ENCODE measurements around the gene VWC2.

VWC2 gene

DNA sequence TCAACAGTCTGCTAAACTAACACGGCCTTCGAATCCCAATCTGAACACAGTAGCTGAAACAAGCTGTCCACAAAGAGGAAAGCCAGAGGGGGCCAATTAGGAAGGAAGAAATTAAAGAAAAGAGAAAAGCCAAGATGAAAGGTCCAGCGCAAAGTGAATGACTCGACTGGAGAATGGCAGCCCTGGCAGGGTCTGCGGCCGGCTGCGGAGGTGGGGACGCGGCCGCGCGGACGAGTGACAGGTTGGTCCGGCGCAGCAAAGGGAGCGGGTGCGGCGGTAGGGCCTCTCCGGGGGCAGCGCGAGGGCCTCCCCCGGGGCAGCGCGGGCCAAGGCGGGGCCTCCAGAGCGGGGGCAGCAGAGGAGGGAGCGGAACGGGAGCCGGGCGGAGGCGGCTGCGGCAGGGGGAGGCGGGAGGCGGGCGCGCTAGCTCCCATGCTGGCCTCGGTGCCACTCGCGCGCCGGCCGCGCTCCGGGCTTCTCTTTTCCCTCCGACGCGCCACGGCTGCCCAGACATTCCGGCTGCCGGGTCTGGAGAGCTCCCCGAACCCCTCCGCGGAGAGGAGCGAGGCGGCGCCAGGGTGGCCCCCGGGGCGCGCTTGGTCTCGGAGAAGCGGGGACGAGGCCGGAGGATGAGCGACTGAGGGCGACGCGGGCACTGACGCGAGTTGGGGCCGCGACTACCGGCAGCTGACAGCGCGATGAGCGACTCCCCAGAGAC, at the start of gene VWC2:
Gene VWC2 (plus strand): TSS at position 421 of the 718 bp plus-strand sequence. CDS start 1,798 bp downstream, outside the sequence.
- DNase-seq (ENCODE audit: low read depth) = no peak

DNA sequence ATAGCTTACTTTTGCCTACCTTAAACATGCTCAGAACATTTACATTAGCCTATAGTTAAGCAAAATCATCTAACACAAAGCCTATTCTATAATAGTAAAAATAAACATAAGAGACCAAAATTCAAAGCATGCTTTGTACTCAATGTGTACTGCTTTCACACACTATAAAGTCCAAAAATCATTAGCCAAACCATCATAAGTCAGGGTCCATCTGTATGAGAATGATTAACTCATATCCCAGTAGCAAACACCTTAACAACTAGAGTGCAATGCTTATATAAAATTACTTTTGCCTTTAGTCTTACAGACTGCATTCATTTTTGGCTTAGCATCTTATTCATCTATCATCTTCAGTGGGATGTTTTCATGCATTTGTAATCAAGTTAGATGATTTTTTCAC, 49.4 kb upstream of the VWC2 start:
- DNase-seq (ENCODE audit: low read depth) = no peak

GRCh38 chr7:49731836-49732235, 41.6 kb upstream of the VWC2 start:
- no peak for DNase-seq (ENCODE audit: low read depth)

- DNase-seq (ENCODE audit: low read depth) = no peak
Measured at GRCh38 chr7:49762666-49763065, 10.8 kb upstream of the VWC2 start.

GRCh38 chr7:49763791-49764190, 9.6 kb upstream of the VWC2 start:
- no peak for DNase-seq (ENCODE audit: low read depth)

GRCh38 chr7:49766966-49767365, 6.5 kb upstream of the VWC2 start:
- no peak for DNase-seq (ENCODE audit: low read depth)

DNA sequence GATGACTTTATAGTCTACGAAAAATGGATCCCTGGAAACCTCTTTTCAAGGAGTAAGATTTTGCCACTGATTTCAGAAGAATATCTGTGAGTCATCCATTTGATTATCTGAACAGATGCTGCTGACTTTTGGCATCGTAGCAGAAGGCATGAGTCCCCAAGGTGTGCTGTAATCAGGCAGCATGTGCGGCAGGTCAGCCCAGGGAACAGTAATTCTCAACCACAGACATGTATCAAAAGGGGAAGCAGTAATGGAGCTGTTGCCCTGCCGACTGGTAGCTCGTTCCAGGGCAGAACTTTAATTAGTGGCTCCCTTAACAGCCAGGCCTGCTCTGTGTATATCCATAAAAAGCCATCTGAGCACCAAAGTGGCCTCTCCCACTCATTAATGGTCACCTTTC, 5.7 kb upstream of the VWC2 start:
- DNase-seq (ENCODE audit: low read depth) = no peak

DNA sequence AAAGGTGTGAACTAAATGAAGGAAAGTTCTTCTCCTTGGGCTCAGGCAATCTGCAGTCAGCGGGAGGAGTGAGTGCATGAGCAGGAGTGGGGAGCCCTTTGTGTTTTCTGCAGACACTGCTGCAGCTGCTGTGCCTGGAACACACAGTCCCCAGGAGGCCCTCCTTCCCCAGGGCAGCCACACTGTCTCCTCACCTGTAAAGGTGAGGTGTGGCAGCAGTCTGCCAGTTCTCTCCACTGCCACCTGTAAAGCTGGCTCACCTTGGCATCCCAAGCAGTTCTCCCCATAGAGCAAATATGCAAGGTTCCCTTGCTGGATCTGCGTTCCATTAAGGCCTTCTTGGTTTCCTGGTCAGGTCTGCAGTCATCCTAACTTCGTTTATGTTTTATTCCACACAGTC, 5.2 kb upstream of the VWC2 start:
- no peak for DNase-seq (ENCODE audit: low read depth)

DNA sequence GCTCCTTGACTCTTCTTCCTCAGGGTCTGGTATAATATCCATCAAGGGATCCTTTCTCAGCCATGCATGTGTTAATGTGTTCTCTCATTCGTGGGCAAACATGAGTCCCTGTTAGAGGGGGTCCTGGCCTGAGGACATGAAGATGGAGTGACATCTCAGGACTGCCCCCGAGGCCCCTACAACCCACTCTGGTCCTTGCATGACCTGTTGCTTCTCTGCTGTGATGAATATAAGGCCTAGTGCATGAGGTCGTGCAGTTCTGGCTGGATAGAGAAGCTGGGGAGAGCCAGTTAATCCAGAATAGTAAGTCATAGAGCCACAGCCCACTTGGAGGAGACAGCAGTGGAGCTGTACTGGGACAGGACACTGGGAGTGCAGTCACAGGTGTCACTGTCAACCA, 4.6 kb upstream of the VWC2 start:
- no peak for DNase-seq (ENCODE audit: low read depth)

DNA sequence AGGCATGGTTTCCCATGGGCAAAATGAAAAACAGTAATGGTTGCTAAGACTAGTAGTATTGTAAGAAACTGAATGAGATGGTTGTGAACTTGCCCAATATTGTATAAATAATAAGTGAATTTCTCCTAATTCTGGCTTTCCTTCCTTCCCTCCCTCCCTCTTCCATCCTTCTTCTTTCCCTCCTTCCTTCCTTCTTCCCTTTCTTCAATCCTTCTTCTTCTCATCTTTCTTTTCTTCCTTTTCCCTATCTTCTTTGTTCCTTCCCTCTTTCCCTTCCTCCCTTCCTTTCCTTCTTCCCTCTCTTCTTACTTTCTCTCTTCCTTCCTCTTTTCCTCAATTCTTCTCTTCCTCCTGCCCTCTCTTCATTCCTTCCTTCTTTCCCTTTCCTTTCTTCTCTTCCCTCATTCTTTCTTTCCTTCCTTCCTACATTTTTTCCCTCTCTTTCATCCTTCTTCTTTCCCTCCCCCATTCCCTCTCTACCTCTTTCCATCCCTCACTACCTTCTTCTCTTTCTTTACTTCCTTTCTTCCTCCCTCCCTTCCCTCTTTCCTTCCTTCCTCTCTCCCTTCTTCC, 4.1 kb upstream of the VWC2 start:
- DNase-seq (ENCODE audit: low read depth) = no peak

DNA sequence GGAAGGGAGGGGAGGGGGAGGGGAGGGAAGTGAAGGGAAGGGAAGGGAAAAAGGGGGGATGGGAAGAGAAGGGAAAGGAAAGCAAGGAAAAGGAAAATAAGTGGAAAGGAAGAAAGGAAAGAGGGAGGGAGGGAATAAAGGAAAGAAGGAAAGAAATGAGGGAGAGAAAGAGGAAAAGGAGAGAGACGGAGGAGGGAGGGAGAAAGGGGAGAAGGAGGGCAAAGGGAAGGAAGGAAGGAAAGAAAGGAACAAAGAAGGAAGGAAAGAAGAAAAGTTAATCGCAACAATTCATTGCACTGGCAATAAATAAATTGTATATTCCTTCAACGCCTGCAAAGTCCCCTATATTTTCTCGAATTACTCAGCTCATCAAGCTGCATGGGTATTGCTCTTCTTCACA, 2.6 kb upstream of the VWC2 start:
- DNase-seq (ENCODE audit: low read depth) = no peak

DNA sequence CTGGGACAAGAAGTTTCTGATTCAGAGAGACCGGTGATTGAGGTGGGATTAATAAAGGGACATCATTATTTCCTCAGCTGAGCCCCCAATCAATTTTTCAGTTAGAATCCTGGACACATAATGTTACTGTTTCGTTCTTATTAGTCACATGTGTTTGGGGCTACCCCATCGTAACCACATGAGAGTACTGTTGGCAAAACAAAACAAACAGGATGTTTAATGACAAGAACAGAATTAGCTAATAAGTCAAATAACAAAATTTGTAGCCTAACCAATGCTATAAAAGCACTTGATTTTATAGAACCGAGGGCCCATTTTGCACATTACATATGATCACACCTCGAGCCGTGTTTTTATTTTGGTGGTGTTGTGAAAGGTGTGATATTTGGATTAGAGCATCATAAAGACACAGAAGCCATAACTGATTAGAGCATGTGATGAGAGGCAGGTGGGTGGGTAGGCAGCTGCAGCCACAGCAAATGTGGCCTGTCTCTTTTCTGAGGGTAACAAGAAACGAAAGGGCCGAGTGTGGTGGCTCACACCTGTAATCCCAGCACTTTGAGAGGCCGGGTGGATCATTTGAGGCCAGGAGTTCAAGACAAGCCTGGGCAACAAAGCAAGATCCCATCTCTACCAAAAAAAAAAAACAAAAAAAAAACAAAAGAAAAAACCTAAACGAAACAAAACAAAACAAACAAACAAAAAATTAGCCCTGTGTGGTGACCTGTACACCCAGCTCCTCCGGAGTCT, 1.8 kb upstream of the VWC2 start:
- DNase-seq (ENCODE audit: low read depth) = no peak

- DNase-seq (ENCODE audit: low read depth) = no peak
Measured at GRCh38 chr7:49772916-49773217, 571 bp upstream of the VWC2 start.

DNA sequence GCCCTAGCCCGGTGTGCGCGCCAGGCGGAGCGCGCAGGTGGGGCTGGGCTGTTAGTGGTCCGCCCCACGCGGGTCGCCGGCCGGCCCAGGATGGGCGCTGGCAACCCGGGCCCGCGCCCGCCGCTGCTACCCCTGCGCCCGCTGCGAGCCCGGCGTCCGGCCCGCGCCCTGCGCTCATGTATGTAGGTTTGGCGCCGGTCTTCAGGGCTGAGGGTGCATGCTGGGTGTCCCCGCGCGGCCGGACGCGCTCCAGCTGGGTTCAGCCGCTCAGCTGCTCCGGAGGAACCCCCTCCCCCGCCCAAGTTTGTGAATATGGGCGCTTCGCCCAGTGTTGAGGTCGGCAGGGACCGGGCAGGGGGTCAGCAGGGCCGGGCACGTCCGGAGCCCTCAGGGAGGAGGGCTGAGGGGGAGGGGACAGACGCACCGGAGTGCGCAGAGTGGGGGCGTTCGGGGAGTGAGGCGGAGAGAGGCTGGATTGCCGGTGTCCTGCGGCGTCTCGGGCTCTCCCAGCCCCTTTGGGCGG, 559 bp downstream of the VWC2 start:
- DNase-seq (ENCODE audit: low read depth) = no peak

GRCh38 chr7:49774459-49775064, 1.1 kb downstream of the VWC2 start:
- no peak for DNase-seq (ENCODE audit: low read depth)

GRCh38 chr7:49775065-49775948, 1.9 kb downstream of the VWC2 start:
- DNase-seq (ENCODE audit: low read depth) = no peak

DNA sequence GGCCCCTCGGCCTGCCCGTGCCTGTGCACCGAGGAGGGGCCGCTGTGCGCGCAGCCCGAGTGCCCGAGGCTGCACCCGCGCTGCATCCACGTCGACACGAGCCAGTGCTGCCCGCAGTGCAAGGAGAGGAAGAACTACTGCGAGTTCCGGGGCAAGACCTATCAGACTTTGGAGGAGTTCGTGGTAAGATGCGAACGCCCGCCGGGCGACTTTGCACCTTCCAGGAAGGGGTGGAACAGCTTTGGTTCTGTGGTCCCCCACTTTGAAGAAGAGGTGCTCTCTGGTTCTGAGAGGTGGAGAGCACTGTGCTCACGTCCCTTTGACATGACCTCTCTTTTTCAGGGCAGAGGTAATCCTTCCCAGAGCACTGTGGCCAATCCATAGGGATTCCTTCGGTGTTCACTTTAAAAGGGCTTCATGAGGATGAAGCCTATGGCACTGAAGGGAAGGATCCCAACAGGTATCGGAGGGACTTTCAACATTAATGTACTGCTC, 2.6 kb downstream of the VWC2 start:
- DNase-seq (ENCODE audit: low read depth) = no peak

GRCh38 chr7:49776994-49777393, 3.6 kb downstream of the VWC2 start:
- no peak for DNase-seq (ENCODE audit: low read depth)

- DNase-seq (ENCODE audit: low read depth) = no peak
Measured at GRCh38 chr7:49778731-49779270, 5.4 kb downstream of the VWC2 start.

GRCh38 chr7:49780953-49781352, 7.5 kb downstream of the VWC2 start:
- DNase-seq (ENCODE audit: low read depth) = no peak

- no peak for DNase-seq (ENCODE audit: low read depth)
Measured at GRCh38 chr7:49781996-49782395, 8.6 kb downstream of the VWC2 start.

All from activated T-cell treated with anti-CD3 and anti-CD28 coated beads for 24 hours (primary cell).